ENCODE results near the gene PRDM2.

GRCh38 chr1:13687151-13687715, 12.8 kb upstream of the PRDM2 start:
- TF ChIP-seq, protein P1, sequence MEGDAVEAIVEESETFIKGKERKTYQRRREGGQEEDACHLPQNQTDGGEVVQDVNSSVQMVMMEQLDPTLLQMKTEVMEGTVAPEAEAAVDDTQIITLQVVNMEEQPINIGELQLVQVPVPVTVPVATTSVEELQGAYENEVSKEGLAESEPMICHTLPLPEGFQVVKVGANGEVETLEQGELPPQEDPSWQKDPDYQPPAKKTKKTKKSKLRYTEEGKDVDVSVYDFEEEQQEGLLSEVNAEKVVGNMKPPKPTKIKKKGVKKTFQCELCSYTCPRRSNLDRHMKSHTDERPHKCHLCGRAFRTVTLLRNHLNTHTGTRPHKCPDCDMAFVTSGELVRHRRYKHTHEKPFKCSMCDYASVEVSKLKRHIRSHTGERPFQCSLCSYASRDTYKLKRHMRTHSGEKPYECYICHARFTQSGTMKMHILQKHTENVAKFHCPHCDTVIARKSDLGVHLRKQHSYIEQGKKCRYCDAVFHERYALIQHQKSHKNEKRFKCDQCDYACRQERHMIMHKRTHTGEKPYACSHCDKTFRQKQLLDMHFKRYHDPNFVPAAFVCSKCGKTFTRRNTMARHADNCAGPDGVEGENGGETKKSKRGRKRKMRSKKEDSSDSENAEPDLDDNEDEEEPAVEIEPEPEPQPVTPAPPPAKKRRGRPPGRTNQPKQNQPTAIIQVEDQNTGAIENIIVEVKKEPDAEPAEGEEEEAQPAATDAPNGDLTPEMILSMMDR (conservative IDR thresholded peaks at IDR 0.05; ENCODE audit: low read depth, low read length) = no peak
- no peak for TF ChIP-seq EZH2 (IDR thresholded peaks at IDR 0.05; ENCODE audit: borderline replicate concordance, low read depth, low read length, poor library complexity, severe bottlenecking)
